G401 (cell line): ENCODE measurements around the gene CYP19A1. TPM values are rescaled to one million over a fixed set of nuclear protein-coding genes. Genes with fewer than 3 reads are reported as not detected.

Experiments used
- DNase-seq: peaks from one replicate; pipeline ENCODE4 v3.0.0-alpha.2; 2015; ENCODE audit warnings: low spot score
- in situ Hi-C: cut with HindIII; loops from 2 replicates; pipeline ENCODE4 v1.10.0; 2016; ENCODE audit warnings: low sequenced_read_pairs, mixed read lengths
- total RNA-seq: library from RNA; depleted of rRNA; stranded (reverse); fragments of >200 nt; shearing (Covaris generic); gene quantifications from 2 replicates; pipeline ENCODE4 v1.2.3, GENCODE V29; 2014; rRNA removed

The CYP19A1 gene
- not detected in 2 replicates for total RNA-seq

- in situ Hi-C loops, result no loop called here
- DNase-seq, result no peak
Measured at GRCh38 chr15:51338496-51338895, at the start of gene CYP19A1. TSS of gene CYP19A1 (minus strand) at chr15:51338596. CDS start at chr15:51242912, 95,684 bp downstream.

GRCh38 chr15:51387699-51388041, 49.3 kb upstream of the CYP19A1 start:
- no peak for DNase-seq
- in situ Hi-C loops, result no loop called here

DNA sequence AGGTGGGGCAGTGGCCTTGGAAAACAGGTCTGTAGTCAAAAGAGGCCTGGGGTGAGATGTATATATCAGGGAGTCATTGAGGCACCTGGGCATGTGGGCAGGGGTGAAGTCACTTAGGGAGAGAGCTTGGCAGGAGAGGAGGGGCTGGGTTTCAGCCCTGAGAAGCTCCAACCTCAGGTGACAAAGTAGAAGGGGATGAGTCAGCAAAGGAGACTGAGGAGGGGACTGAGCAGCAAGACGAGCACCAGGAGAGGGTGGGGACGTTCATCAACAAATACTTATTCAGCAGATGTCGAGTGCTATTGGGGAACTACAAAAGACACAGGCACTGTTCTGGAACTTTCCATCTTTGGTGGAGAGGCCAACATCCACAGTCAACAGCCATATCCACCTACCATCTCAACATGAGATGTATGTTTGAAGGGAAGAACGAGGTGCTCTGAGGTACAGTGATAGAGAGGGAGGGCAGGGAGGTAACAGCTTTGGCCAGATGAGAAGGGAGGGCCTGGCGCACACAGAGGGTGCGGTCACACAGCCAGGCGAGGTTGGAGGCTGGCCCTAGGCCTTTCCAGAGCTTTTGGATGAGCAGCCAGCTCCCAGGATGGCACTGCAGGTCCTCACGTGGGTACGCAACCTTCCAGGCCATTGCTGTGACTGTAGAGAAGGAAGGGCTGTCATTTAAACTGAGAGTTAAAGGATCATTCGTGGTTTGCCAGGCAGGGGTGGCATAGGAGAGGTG, 48.7 kb upstream of the CYP19A1 start:
- in situ Hi-C loops, result no loop called here
- DNase-seq, result no peak

- in situ Hi-C loops, result no loop called here
- no peak for DNase-seq
Measured at GRCh38 chr15:51386486-51386885, 48.1 kb upstream of the CYP19A1 start.

DNA sequence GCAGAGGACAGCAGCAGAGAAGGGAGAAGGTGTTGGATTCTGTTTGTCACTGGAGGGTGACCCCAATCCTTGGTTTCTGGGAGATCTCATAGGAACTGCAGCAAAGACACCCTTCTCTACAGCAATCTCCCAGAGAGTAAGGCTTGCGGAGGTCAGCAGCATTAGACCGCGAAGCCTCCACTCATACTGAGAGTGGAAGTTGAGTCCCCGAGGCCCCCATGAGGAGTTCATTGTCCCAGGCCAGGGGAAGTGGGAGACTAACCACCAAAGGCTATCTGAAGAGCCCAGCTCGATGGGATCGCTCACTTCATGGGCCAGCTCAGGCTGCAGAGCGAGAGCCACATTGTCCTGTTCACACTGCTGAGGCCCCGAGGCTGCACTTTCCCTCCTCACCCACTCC, 47.6 kb upstream of the CYP19A1 start:
- in situ Hi-C loops, result no loop called here
- DNase-seq, result no peak

- in situ Hi-C loops, result no loop called here
- peak; percentile 32 for DNase-seq
Measured at GRCh38 chr15:51382787-51383186, 44.4 kb upstream of the CYP19A1 start.

- in situ Hi-C loops, result no loop called here
- DNase-seq, result peak; percentile 69
Measured at GRCh38 chr15:51380999-51381806, 42.8 kb upstream of the CYP19A1 start.

DNA sequence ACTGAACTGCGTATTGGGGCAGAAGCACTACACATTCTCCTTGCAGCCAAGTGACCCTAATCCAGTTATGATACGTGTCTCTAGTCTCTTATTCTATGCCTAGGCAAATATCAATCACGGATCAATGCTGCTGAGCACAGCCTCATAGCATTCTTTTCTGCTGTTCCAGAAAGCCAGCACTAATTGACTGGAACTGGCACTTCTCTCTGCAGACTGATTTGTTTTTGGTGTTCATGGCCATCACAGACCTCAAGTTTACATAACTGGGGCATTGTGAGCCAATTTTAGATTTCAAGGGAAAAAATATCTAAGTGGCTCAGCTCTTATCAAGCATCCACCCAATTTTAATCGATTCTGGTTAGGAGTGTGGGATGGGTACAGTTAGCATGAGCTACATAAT, 41.0 kb upstream of the CYP19A1 start:
- DNase-seq, result no peak
- in situ Hi-C loops, result no loop called here

- in situ Hi-C loops, result no loop called here
Measured at GRCh38 chr15:51378406-51378805, 40.0 kb upstream of the CYP19A1 start.

DNA sequence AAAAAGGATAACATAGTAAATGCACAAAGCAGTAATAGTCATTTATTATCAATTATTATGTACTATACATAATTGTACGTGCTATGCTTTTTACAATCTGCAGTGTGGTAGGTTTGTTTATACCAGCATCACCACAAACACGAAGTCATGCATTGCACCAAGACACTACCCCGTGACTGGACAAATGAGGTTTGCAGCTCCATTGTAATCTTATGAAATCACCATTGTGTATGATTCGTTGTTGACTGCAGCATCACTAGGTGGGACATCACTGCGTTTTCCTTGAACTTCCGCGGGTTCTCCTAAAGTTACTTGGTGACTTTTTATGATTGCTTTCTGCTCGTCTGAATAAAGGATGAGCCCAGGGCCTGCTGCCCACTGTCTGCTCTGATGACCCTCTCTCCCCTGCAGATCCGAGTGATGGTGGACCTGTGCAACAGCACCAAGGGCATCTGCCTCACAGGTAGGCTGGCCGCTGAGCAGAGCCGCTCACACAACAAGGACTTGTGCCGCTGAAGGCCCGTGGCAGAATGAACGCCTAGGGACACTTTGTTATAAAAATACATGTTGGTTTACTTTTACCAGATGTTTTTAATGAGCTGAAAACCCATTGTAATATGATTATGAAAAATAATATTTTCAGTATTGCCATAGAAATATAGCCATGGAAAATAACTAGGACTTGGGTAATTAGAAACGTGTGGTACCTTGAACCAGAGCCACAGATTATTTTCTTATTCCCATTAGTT, 38.8 kb upstream of the CYP19A1 start:
- DNase-seq, result no peak
- in situ Hi-C loops, result no loop called here

More at GRCh38 chr15:51378406-51378805, 40.0 kb upstream of the CYP19A1 start:
- DNase-seq, result no peak

- in situ Hi-C loops, result no loop called here
- no peak for DNase-seq
Measured at GRCh38 chr15:51375966-51376640, 37.7 kb upstream of the CYP19A1 start.

GRCh38 chr15:51374131-51374530, 35.7 kb upstream of the CYP19A1 start:
- no peak for DNase-seq
- in situ Hi-C loops, result no loop called here

GRCh38 chr15:51371266-51371665, 32.9 kb upstream of the CYP19A1 start:
- DNase-seq, result no peak
- in situ Hi-C loops, result no loop called here

- no peak for DNase-seq
- in situ Hi-C loops, result no loop called here
Measured at GRCh38 chr15:51369451-51369761, 31.0 kb upstream of the CYP19A1 start.

DNA sequence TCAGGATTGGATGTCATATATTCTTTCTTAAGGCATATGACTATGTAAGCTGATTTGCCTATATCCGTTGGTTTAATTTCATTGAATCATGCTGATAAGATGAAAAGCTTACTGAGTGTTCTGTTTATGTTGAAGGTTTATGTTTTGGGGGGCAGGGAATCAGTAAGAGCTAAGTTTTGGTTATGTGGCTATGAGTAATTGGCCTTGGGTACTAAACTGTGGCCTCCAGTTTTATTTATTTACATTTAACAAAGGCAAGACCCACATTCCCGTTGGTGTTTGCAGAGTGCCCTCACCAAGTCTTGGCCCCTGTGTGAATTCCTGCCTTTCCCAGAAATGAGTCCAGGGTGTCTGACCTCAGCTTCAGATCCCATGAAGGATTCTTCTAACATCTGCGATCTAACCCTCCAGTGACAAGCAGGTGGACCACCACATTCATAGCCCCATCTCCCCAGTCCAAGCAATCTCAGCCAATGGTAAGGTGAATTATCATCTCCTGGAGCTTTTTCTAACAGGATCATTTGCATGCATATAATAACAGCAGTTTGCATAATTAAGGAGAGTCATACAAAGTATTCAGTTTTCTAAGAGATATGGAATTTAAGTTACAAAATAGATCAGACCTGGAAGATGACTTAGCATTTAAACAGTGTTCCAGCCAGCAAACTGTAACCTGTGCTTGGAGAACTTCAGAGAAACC, 30.5 kb upstream of the CYP19A1 start:
- no peak for DNase-seq
- in situ Hi-C loops, result no loop called here

- in situ Hi-C loops, result no loop called here
- DNase-seq, result no peak
Measured at GRCh38 chr15:51368307-51368706, 29.9 kb upstream of the CYP19A1 start.

DNA sequence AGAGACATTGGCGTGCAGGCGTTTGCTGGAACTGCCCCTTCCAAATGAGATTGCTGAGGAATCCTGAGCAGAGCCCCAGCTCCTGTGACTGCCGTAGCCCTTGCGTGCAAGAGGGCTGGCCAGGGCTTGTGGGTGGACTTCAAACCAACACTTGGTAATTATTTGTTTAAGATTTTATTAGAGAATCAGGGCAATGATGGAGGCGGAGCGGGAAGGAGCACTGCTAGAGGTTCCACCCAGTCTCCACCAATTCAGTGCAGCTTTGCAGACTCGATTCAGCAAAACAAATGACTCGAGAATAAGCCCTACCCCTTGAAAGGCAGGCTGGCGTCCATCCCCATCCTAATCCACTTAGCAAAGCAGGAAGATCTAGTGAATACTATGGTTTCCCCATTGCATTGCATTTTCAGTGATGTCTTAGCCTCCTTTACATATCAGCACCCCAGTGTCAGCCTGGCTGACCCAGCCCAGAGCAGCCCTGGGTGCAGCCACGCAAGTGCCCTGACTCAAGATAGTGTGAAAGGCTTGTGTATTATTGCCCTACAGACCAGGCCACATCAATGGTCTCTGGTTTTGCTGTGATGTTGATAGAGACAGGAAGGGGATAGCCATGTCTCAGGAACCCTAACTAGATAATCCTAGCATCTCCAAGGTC, 29.1 kb upstream of the CYP19A1 start:
- in situ Hi-C loops, result no loop called here

DNA sequence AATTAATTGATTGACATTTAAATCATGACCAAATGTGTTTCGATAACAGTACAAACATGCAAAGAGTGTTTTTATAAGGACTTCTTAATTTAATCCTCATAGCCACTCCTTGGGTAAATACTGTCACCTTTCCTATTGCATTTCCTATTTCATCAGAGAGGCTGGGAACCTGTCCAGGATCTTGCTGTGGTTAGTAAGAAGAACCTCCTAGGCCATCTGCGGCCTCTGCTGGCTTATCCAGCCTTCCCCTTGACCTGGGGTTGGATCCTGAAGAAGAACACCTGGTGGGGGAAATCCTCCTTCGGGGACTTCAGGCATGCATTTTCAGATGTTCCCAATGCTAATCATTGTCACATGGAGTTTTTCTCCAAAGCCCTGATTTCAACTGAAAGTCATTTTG, 28.5 kb upstream of the CYP19A1 start:
- in situ Hi-C loops, result no loop called here

More for the DNA sequence above, 29.1 kb upstream of the CYP19A1 start:
- DNase-seq, result no peak

More for the DNA sequence above, 28.5 kb upstream of the CYP19A1 start:
- peak; percentile 92 for DNase-seq
